HG02885 (cell line): ENCODE results near the gene MAGI1.

Source experiments
- ATAC-seq: cut with Tn5 transposase; IDR thresholded peaks from one replicate; pipeline ENCODE4 v1.9.1; 2021; ENCODE audit warnings: mild to moderate bottlenecking; ENCODE audit not compliant: unreplicated experiment, poor library complexity

Gene MAGI1

DNA sequence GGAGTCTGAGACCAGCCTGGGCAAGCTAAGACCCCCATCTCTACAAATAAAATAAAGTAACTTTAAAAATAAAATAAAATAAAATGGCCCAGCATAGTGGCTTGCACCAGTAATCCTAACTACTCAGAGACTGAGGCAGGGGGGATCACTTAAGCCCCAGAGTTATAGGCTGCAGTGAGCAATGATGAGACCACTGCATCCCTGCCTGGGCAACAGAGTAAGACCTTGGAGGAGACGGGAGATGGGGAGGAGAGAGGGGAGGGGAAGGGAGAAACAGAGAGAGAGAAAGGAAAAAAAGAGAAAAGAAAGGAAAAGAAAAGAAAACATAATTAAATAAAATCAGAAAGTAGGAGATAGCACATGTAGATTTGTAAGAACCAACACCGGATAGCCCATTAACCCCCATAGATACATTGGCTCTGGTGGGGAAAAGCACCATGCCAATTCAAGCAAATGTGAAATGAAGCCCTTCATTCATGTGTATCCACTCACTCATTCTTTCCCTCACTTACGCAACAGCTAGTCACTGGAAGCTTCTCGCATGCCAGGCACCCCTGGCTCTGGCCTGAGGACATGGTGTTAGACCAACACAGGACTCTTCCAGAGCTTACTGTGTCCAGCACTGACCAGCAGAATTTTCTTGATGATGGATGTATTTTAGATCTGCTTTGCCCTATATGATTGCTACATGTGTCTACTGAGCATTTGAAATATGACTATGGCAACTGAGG lies 183.2 kb downstream of the MAGI1 start:
- no peak for ATAC-seq

DNA sequence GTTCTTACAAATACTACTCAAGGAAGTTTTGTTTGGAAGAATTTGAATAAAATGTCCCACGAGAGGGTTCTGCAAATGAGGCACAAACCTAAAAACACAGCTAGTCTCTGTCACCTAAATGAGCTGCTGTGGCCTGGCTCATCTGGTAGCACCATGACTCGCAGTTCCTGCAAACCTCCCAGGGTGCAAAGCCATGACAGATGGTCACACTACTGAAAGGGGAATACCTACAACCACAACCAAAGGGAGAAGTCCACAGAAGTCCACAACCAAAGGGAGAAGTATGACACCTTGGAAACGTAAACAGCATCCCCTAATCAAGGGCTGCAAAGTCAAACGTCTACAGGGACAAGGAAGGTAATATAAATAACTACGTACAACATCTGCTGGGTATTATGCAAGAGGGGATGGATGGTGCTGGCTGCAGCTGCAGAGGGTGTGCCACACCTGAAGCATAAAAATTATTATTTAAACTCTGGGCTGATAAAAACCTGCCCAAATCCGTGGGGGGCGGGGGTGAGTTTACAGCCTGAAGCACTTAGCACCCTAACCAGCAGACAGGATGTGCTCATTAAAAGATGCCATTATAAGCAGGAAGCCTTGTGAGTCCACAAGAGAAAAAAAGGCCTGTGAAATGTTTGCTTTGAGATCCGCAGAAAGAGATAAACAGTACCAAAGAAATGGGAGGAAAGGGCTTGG lies 184.0 kb downstream of the MAGI1 start:
- no peak for ATAC-seq

DNA sequence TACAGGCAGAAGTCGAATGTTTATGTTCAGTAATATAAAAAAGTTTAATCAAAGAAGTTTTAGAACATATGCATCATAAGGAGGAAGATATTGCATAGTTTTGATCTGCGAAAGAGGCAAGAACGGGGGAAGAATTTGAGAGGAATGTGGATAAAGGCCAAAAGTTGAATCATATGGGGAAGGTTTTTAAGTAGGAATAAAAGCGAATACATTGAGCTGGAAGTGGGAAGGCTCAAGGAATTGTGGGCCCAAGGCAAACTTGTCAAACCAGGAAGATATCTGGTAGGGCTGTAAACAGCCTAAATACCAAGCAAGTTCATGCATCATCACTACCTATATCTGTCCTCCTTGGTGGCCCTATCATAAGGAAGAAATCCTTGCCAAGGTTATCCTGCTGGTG lies 186.9 kb downstream of the MAGI1 start:
- ATAC-seq, result no peak

DNA sequence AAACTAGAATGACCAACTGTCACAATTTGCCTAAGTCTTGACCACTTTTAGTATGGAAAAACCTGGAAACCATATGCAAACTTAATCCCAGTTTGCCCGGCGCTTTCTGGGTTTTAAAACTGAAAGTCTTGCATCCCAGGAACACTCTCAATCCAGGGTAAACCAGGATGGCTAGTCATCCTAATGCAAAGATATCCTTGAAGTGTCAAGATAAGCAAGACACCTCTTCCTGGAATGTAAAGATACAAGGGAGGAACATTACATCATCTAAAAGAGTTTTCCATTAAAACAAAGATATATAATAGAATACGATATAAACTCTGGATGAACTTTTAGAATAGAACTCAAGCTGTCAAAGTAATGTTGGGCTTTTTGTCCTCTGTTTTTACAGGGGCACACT lies 188.5 kb downstream of the MAGI1 start:
- no peak for ATAC-seq

DNA sequence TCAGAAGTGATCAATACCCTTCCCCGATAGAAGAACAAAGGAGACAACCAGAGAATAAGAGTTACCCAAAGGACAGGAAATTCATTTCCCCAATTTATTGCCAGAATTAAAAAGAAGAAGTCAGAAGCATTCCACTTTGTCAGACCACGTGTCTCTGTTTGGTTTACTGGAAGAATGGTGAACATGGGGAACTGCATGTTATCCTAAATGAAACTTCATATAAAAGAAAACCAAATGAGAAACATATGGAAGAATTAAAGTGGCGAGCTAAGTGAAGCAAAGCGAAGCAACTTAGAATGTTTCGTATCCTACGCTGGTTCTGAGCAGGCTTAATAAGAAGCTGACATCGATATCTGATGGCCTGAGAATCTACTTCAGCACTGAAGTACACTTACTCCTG lies 190.7 kb downstream of the MAGI1 start:
- ATAC-seq, result no peak

DNA sequence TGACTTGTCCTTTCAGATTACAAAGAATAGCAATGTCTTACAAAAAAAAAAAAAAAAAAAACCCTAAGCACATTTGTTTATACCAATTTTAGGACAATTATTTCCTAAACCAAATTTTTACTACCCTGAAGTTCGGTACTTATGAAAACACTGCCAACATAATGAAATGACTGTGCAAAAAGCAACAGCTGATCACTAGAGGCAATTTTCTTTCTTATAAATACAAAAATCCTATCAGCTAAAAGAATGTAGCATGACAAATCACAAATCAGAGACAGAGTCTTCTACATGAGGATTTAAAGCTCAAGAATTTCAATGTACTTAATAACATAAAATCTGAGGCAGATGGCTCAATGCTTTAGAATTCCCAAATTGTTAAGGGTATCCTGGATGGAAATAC lies 191.8 kb downstream of the MAGI1 start:
- no peak for ATAC-seq

DNA sequence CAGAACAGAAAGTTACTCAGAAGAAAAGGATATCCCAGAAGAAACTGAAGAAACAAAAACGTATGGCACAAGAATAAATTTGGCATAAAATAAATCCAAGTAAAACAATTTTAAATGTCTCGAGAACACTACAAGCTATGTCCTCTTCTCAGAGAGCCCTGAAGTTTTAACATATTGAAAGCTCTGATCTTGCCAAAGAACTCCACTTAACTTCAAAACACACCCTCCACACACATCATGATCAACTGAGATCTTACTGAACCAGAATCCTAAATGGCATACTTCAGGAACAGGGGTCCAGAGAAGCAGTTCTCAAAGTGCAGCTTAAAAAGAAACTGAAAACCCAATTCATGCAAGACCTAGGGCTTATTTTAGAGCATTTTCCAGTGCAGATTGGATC lies 194.3 kb downstream of the MAGI1 start:
- ATAC-seq, result no peak

DNA sequence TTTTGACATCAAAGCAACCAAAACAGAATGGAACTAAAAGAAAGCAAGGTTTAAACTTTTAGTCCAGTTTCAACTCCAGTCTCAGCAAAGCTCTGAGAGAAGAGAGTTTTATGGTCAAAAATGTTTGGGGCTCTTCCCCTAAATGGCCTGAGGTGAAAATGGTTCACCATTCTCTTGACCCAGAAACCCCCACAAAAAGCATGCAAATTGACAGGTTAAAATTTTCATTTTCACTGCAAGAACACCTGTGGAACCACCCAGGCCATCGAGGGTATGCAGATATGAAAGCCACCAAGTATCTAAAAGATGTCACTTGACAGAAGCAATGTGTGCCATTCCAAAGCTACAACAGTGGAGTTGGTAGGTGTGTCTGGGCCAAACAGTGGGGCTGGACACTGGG lies 195.0 kb downstream of the MAGI1 start:
- ATAC-seq, result no peak

DNA sequence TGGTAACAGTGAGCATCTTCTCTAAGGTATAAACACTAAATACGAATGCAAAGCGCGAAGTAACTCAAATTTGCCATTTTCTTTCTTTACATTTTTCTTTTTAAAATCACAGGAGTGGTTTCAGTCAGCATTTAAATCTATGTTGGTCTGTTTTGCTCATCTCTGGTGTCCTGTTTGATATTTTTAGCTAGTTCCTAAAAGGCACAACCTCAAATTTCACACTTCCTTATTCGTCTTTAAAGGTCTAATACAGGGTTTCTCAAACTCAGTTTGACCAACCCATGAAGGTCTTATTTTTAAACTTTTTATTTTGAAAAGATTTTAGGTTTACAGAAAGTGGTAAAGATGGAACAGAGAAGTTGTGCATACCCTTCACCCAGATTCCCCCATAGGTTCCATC lies 201.1 kb downstream of the MAGI1 start:
- ATAC-seq, result no peak

DNA sequence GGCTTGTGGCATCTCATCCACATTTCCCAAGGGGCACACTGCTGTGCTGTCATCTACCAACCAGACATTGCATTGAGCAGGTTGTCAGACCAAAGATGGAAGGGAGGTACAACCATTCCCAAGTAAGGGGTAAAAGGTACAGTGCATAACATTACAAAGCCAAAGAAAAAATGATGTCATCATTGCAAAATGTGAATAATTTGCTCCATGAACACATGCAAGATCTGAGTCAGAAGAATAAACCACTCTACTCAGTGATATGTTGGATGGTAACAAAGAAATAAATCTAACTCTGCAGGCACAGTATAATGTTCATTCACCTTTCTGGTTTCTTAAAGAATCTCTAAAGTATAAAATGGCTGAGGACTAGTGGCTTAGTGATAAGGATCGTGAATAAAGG lies 202.7 kb downstream of the MAGI1 start:
- no peak for ATAC-seq

DNA sequence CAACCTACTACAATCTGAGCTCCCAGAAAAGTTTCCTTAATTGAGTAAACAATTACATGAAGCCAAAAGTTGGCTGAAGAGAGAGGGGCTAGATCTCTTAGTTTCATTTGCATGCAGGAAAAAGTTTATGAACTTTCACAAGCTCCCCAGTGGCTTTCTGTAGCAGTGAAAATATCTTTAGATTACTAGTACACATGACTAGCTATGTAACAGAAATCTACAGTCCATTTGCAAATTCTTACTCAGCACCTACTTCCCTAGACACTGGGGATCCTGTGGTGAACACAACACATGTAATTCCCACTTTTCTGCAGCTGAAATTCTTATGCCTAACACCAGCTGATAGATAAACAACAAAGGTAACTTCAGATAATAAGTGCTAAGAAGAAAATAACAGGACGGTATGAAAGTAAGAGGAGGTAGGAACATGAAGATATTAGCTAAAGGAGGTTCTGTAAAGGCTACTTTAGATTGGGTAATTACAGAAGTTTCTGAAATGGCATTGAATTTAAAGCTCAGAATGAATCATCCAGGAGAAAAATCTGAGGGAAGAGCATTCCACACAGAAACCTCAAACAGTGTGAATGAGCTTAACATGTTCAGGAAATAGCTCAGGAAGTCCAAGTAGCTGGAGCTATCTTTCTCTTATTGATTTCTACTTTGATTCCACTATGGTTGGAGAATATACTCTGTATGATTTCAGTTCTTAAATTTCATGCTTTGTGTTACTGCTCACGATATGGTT lies 204.8 kb downstream of the MAGI1 start:
- ATAC-seq, result no peak

DNA sequence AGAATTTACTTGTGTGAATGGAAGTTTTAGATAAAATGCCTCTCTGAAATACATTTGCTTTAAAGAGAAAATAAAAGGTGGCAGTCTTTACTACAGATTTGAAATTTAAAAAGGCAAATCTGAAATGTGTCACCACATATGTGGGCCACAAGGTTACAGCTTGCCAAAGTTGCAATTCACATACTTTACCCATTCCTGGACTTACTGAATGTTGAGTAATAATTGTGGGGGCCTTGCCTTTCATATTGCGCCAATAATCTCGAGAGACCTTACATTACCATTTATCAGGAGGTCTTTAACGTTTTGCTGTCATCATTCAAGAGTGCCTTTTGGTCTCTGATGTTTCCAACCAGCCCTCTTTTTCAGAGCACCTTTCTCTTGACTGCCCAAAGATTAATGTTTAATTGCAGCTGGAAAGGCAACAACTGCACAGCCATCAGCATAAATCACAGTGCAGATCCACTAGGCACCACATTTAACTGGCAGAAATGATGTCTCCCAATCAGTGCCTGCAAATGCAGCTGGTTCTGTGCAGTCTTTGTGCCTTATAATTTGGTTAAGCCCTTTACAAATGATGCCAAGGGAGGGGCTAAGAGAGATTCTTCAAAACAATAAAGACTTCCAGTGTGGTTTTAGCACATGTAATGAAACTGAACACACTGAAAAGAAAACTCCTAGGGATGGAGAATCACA lies 206.8 kb downstream of the MAGI1 start:
- no peak for ATAC-seq

DNA sequence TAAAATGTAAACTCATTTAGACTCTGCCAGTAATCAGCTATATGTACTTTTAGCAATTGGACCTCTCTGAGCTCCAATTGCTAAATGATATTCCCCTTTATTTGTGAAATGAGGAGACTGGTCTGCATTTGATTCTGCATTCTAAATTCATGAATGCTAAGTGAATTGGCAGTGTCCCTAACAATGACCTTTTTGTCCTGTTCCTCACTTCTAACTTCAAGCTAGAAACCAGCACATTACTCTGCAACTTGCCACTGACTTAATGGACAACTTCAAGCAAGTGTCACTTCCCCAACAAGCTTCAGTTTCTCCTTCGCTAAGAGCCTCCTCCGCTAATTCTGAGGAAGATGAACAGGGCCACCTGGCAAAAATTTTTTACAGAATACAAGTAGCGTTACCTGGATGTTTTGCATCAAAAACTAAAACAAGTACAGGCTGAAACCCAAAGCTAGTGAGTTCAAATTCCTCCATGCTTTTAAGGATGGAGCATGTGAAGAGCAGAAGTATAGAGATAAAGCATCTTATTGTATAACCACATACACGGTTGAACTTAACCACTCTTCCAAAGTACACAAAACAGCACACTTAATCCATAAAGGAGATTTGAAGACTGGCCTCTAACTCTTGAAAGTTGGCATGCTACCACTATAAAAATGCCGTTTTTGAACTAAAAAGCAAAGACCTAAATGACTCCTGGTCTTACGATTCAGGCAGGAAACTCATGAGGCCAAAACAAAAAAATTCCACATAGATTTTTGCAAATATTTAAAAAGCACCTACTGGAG lies 207.6 kb downstream of the MAGI1 start:
- no peak for ATAC-seq

DNA sequence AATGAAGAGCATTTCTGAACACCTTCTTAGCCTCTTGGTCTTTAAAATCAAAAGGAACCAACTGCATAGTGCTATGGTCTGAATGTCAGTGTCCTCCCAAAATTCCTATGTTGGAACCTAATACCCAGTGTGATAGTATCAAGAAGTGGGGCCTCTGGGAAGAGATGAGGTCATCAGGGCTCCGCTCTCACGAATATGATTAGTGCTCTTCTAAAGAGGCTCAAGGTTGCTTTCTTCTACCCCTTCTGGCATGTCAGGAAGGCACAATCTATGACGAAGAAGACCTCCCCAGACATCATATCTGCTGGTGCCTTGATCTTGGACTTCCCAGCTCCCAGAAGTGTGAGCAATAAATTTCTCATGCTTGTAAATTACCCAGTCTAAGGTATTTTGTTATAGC lies 209.5 kb downstream of the MAGI1 start:
- no peak for ATAC-seq

DNA sequence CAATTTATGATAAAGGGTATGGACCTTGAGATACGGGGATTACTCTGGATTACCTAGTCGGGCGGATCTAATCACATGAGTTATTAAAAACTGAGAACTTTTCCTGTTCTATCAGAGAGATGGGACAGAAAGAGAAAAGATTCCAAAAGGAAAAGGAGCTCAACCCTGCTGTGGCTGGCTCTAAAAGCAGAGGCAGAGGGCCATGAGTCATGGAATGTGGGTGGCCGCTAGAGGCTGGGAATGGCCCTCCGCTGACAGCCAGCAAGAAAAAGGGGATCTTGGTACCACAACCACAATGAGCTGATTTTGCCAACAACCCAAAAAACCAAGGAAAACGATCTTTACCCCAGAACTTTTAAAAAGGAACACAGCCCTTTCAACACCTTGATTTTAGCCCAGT lies 210.0 kb downstream of the MAGI1 start:
- ATAC-seq, result no peak

DNA sequence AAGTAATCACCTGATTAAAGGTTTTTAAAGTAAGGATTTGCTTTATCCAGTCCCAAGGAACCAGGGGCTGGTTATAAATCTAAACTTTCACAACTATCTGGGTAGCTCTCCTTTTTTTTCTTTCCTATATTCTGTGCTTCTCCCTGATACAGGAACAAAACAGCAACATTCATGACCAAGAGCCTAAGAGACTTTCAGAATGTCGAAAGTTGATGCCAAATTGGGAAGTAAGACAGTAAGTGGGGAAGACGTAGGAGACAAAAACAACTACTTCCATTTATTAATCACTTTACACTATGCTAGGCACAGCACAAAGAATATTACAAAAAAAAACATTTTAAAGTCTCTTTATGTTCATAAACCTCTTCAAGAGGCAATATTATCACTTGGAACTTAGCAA lies 211.6 kb downstream of the MAGI1 start:
- no peak for ATAC-seq

DNA sequence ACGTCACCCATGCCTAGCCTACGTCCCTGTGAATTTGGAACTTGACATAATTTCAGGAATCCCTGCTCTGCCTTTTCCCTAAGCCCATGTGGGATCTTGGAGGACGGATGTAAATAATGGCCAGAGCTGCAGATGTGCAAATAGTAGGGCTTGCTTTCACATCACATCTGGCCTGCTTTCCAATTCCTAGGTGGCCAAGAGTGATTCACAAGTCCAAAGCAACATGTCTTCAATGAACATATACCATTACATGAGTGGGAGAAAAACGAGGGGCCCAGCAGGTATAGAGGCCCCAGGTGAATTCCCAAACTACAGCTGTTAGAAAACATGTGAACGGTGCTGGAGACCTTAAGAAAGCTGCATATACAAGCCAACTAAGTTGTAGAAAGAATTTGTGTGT lies 214.6 kb downstream of the MAGI1 start:
- no peak for ATAC-seq

DNA sequence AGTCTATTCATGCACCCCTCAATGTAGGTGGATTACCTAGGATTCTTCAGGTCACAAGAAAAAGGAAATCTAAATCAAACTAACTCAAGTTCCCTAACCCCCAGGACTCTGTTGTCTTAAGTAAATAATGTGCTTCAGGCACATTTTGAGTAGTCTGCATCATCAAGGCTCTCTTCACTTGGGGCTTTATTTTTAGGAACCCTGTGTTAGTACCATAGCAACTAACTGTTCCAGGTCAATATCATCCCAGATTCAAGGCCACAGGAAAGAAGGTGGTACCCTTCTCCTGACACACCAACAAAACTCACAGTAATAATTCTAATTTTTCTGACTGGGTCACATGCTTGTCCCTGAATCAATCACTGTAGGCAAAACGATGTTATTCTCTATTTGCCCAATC lies 218.1 kb downstream of the MAGI1 start:
- ATAC-seq, result no peak

DNA sequence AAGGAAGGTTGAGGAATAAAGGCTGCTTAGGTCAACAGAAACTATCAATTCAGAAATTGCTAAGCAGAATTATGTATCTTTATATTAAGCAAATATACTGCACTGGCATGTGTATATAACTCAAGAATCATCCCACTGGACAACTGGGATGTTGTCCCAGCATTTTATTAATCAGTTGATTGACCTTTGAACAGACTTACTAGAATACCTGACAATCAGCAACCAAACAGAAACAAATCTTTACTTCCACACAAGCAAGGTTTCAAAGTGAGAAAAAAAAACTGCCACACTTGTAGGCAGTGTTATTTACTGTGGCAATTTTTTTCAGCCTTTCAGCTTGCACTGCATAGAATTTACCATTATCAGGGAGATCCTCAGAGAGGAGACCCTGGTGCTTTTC lies 218.8 kb downstream of the MAGI1 start:
- ATAC-seq, result no peak

DNA sequence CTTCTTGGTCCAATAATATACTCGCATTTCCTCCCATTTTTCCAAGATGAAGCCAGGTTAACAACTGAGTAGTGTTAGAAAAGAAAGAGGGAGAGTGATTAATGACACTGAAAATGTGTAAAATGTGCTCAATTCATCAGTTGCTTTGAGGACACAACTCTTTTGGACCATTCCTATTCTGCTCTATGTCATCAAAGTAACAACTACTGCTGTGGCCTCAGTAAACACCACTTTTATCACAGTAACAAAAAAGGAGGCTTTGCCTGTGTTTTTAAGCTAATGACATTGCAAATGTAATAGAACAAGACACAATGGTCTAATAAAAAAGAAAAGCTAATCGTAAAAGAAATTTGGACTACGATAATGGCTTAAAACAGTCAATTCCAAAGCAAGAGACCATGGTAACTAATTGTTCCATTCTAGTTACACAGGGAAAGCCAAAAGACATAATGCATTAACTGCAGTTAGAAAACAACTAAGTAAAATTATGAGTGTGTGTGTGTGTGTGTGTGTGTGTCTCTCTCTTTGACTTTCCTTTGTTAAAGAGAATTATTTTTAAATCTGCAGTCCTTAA lies 221.1 kb downstream of the MAGI1 start:
- no peak for ATAC-seq
